Endometrial microvascular endothelial cells (primary cell): ENCODE measurements around the gene EML5. TPM values are rescaled to one million over a fixed set of nuclear protein-coding genes. Genes with fewer than 3 reads are reported as not detected.

Source experiments
- in situ Hi-C: cut with HindIII; loops from 2 replicates; pipeline ENCODE4 v1.10.0; 2017; ENCODE audit warnings: low sequenced_read_pairs, low pct_unique_long_range_greater_than_20kb; ENCODE audit errors: inconsistent ontology term
- total RNA-seq: library from RNA; depleted of rRNA; stranded (reverse); fragments of >200 nt; gene quantifications from one replicate; pipeline ENCODE4 v1.2.3, GENCODE V29; 2015; ENCODE audit errors: inconsistent ontology term

EML5 gene
- total RNA-seq, 1 donor from 2014 or later, result not detected

DNA sequence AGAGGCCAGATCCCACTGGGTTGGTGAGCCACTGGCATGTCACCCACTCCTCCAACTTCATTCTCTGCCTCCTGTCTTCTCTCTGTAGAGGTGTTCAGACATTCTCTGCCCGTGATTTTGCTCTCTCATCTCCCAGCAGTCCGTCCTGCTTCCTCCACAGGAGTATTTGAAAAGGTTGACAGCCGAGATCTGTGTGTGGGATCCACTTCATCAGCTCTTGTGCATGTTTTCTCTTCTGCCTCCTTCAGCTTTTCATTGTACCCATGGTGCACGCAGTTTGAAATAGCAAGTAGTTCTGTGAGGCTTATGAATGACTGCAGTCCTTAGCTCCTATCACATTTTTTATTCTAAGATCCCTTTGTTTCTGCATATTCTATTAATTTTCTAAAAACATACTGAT, 195.2 kb downstream of the EML5 start:
- in situ Hi-C loops, result no loop called here

DNA sequence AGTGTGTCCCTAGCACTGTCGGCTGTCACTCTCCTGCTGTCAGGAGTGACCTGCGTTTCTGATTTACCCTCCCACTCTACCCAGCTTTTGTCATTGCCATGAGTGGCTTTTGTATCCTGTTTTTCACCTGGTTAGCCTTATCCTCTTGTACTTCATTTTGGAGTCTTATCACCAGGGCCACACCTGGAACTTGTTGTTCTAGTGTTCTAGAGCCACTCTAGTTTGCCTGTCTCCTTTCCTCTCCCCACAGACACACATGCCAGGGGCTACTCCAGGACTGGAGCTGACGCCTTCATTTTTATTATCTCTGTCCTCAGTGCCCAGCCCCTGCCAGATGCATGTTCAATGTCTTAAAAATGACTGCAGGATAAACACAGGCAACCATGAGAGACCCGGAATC, 195.7 kb downstream of the EML5 start:
- in situ Hi-C loops, result no loop called here

GRCh38 chr14:88592031-88592430, 200.7 kb downstream of the EML5 start:
- in situ Hi-C loops, result no loop called here

GRCh38 chr14:88590173-88590572, 202.6 kb downstream of the EML5 start:
- in situ Hi-C loops, result no loop called here

DNA sequence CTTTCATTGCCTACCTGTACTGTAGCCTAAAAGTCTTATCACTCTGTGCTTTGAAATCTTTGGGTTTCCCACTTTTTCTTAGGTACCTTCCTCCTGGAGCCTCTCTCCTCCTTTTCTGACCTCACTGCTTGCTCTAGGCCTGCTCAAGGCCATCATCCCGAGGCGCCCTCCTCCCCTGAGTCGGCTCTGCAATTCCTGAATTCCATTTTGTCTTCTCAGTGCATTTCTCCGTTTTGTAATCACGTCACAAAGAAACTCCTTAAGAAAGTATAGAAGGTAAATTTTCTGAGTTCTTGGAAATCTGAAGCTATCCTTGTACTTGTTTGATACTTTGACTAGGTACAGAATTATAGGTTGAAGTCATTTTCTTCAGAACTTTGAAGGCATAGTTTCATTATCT, 204.7 kb downstream of the EML5 start:
- in situ Hi-C loops, result no loop called here

- in situ Hi-C loops, result no loop called here
Measured at GRCh38 chr14:88584451-88584850, 208.3 kb downstream of the EML5 start.

- in situ Hi-C loops, result no loop called here
Measured at GRCh38 chr14:88576222-88576621, 216.5 kb downstream of the EML5 start.

GRCh38 chr14:88572117-88572516, 220.6 kb downstream of the EML5 start:
- in situ Hi-C loops, result no loop called here

DNA sequence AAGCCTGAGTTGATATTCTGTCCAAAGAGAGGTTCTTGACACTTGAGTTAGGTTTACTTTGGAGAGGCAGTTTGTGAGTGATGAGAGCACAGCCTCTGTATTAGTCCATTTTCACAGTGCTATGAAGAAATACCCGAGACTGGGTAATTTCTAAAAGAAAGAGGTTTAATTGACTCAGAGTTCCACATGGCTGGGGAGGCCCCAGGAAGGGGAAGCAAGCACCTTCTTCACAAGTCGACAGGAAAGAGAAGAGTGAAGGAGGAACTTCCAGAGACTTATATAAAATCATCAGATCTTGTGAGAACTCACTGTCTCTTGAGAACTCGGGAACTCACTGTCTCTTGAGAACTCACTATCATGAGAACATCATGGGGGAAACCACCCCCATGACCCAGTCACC, 224.6 kb downstream of the EML5 start:
- in situ Hi-C loops, result no loop called here

DNA sequence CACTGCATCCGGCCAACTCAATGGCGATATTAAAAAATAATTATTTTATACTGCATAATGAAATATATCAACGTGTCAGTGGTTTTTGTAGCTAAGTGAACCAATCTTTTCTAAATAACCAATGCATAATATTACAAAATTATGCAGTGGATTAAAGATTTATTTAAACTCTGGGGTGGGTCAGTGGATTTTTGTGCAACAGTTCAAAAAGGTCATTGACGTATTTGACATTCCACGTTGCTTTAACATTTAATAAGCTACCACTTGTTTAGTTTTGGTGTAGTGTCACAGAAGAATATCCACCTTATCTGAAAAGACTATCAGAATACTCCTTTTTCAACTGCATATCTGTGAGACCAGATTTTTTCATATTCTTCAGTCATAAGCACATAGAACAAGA, 227.3 kb downstream of the EML5 start:
- in situ Hi-C loops, result no loop called here

DNA sequence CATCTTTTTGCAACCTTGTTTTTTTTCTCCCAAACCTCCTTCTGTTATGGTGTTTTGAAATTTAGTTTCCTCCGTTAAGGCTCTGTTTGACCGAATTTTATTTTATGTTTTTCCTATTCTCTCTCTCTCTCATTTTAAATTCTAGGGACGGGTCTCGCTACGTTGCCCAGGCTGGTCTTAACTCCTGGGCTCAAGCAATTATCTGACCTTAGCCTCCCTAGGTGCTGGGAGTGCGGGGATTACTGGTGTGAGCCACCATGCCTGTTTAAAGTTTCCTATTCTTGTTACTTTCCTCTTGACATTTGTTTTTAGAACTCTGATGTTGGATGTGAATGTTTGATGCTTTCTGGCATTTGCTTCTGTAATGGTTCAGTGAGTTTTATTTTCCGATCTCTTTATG, 228.9 kb downstream of the EML5 start:
- in situ Hi-C loops, result no loop called here

DNA sequence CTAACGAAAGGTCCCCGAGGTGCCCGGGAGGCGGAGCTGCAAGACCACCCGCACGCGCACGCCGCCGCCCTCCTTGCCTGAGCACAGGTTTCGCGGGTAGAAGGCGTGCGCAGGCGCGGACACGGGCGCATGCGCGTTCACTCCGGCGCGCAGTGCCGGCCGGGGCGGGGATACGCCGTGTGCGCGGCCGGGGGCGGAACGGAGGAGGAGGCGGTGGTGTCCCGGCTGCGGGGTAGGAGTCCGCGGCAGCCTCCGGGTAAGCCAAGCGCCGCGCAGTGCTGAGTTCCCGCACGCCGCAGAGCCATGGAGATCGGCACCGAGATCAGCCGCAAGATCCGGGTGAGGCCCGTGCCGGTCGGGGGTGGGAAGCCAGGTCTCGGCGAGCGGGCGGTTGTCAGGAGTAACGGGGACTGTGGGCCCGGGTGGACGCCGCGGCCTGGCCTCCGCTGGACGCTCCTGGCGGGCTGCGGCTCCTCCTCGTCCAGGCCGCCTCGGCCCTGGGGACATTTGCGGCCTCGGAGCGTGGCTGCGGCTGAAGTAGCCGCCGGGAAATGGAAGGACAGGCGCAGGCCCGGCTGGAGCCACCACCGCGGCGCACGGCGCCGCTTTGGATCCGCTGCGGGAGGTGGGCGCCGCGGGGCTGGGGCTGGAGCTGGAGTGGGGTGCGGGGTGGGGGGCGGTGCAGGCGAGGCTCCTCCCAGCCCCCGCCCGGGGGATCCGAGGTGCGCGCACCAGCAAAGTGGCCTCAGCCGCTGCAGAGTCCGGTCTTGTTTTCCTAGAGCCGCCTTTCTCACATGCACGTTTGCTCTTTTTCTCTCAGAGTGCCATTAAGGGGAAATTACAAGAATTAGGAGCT, 229.7 kb downstream of the EML5 start, which contains the start of gene ZC3H14:
Gene ZC3H14, plus strand, starts transcription at position 207 of the 856 bp plus-strand sequence. Its CDS starts 97 bp downstream, at position 304.
- in situ Hi-C loops, result no loop called here

DNA sequence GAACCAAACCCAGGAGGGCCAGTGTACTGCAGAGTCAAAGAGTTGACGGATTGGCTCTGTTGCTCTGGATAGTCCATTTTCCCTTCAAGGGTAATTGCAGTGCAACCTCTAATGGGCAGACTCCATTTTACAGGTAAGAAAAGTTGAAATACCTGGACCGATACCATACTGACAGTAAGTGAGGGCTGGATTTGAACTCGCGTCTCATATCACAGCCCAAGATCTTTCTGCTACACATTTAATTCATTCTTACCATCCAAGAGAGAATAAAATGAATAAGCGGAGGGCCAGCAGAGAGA, 230.3 kb downstream of the EML5 start:
- in situ Hi-C loops, result no loop called here

Other genes starting within 250 kb of the EML5 start
- gene PTPN21, start 237.9 kb downstream of the EML5 start, total RNA-seq, result 8.0 TPM
- gene ZC3H14, start 229.9 kb downstream of the EML5 start, total RNA-seq, result 61.0 TPM
- 34.1 TPM for gene TTC8, start 31.7 kb upstream of the EML5 start, total RNA-seq